SK-N-SH (cell line): ENCODE results near the gene STRC.
"Not testable (repeated sequence)": the region's sequence is repeated elsewhere in the genome, so short reads cannot be mapped to it uniquely, and the experiment has no call there.

ENCODE experiments used
- CTCF ChIP-seq: fragments of 200-600 bp; sonication (generic); IDR thresholded peaks from 2 replicates; pipeline ENCODE4 v1.6.1; 2017; ENCODE audit warnings: antibody characterized with exemption, mild to moderate bottlenecking, moderate library complexity
- ELF1 ChIP-seq: IDR thresholded peaks from 2 replicates; pipeline ENCODE4 v1.4.0; 2012
- EZH2phosphoT487 ChIP-seq: fragments of 200-600 bp; sonication (generic); IDR thresholded peaks from 2 replicates; pipeline ENCODE4 v1.6.1; 2017; ENCODE audit warnings: low read depth, mixed run types, mild to moderate bottlenecking, antibody characterized with exemption, moderate library complexity, borderline replicate concordance
- FOXJ3 ChIP-seq: sonication (generic); formaldehyde crosslinking; IDR thresholded peaks from 2 replicates; pipeline ENCODE4 v1.5.1; 2020; ENCODE audit warnings: mild to moderate bottlenecking, missing genetic modification reagents
- MAX ChIP-seq: IDR thresholded peaks from 2 replicates; pipeline ENCODE4 v1.4.0; 2012; ENCODE audit warnings: low read depth
- MXI1 ChIP-seq: IDR thresholded peaks from 2 replicates; pipeline ENCODE4 v1.6.1; 2012; ENCODE audit warnings: mild to moderate bottlenecking, low read depth, low read length, improper control_type of control experiment
- RAD21 ChIP-seq: IDR thresholded peaks from 2 replicates; pipeline ENCODE4 v1.6.1; 2012; ENCODE audit warnings: mild to moderate bottlenecking, low read length
- REST ChIP-seq: IDR thresholded peaks from 2 replicates; pipeline ENCODE4 v1.6.1; 2012; ENCODE audit warnings: mild to moderate bottlenecking, low read depth, low read length, moderate library complexity
- RFX5 ChIP-seq: IDR thresholded peaks from 2 replicates; pipeline ENCODE4 v1.6.1; 2012; ENCODE audit warnings: mild to moderate bottlenecking, improper control_type of control experiment, low read length
- SMC3 ChIP-seq: IDR thresholded peaks from 2 replicates; pipeline ENCODE4 v1.6.1; 2012; ENCODE audit warnings: low read depth, low read length, improper control_type of control experiment
- TCF12 ChIP-seq: IDR thresholded peaks from 2 replicates; pipeline ENCODE4 v1.4.0; 2012

GRCh38 chr15:43600200-43600599 lies 18.4 kb downstream of the STRC start:
- TF ChIP-seq RAD21; CTCF; REST; SMC3; FOXJ3 (CRISPR knock-in tag); ELF1; EZH2phosphoT487; MAX; MXI1; RFX5; TCF12: not testable (repeated sequence)
